Prostate gland (tissue), 2 donors: ENCODE data around the gene ADAMTS19.

Experiments
- POLR2A ChIP-seq: fragments of 450-650 bp; IDR thresholded peaks from one replicate; pipeline ENCODE4 v1.6.1; 2016; ENCODE audit warnings: antibody characterized with exemption, mild to moderate bottlenecking
- POLR2AphosphoS5 ChIP-seq: sonication (generic); formaldehyde crosslinking; IDR thresholded peaks from one replicate; pipeline ENCODE4 v1.6.1; 2017; ENCODE audit warnings: antibody characterized with exemption
- TF ChIP-seq, protein P1 (sequence below), 4 experiments: fragments of 200-600 bp in 2 of 4; fragments of 450-650 bp in 2 of 4; sonication (generic) in 2 of 4; IDR thresholded peaks; 1 replicate in 3 of 4; 2 replicates in 1 of 4; pipeline ENCODE4 v1.5.1; 2016 to 2019; ENCODE audit warnings: antibody characterized with exemption in 4 of 4, mild to moderate bottlenecking in 2 of 4, moderate library complexity in 2 of 4

DNA sequence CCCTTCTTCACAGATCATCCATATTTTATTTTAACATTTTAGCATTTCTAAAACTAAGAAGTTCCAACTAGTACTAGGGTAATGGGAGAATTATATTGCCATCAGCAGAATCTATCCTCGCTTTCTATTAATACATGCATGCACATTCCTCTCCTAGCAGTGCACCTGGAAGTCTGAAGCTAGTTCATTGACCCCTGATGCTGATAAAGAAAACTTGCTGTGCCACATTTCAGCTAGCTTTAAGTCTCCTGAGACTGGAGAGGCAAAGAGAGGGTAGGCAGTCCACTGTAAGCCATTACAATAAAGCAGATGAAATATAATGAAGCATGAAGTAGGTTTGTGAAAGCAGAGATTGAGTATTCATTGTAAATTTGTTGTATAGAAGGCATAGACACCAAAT is 303.6 kb downstream of the ADAMTS19 start:
- no peak for TF ChIP-seq POLR2A
- TF ChIP-seq, protein P1, sequence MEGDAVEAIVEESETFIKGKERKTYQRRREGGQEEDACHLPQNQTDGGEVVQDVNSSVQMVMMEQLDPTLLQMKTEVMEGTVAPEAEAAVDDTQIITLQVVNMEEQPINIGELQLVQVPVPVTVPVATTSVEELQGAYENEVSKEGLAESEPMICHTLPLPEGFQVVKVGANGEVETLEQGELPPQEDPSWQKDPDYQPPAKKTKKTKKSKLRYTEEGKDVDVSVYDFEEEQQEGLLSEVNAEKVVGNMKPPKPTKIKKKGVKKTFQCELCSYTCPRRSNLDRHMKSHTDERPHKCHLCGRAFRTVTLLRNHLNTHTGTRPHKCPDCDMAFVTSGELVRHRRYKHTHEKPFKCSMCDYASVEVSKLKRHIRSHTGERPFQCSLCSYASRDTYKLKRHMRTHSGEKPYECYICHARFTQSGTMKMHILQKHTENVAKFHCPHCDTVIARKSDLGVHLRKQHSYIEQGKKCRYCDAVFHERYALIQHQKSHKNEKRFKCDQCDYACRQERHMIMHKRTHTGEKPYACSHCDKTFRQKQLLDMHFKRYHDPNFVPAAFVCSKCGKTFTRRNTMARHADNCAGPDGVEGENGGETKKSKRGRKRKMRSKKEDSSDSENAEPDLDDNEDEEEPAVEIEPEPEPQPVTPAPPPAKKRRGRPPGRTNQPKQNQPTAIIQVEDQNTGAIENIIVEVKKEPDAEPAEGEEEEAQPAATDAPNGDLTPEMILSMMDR (IDR thresholded peaks at IDR 0.05), result no peak
- TF ChIP-seq POLR2AphosphoS5, result no peak
